BLaER1 (cell line): ENCODE data around the gene CYP4V2.
"Not testable (repeated sequence)": the region's sequence is repeated elsewhere in the genome, so short reads cannot be mapped to it uniquely, and the experiment has no call there.

Experiments
- H3K27ac ChIP-seq: shearing (Covaris generic); formaldehyde crosslinking; 2 replicates; pipeline ENCODE4 v1.8.1; 2022
- H3K27me3 ChIP-seq: shearing (Covaris generic); formaldehyde crosslinking; 2 replicates; pipeline ENCODE4 v1.8.1; 2022
- H3K36me3 ChIP-seq: shearing (Covaris generic); formaldehyde crosslinking; 2 replicates; pipeline ENCODE4 v1.8.1; 2022
- H3K4me1 ChIP-seq: shearing (Covaris generic); formaldehyde crosslinking; 2 replicates; pipeline ENCODE4 v1.8.1; 2022
- H3K4me2 ChIP-seq: shearing (Covaris generic); formaldehyde crosslinking; 2 replicates; pipeline ENCODE4 v1.8.1; 2022
- H3K4me3 ChIP-seq: shearing (Covaris generic); formaldehyde crosslinking; 2 replicates; pipeline ENCODE4 v1.8.1; 2022
- H3K9ac ChIP-seq: shearing (Covaris generic); formaldehyde crosslinking; 2 replicates; pipeline ENCODE4 v1.8.1; 2022
- H3K9me3 ChIP-seq: shearing (Covaris generic); formaldehyde crosslinking; 2 replicates; pipeline ENCODE4 v1.8.1; 2022
- H4K20me1 ChIP-seq: shearing (Covaris generic); formaldehyde crosslinking; 2 replicates; pipeline ENCODE4 v1.8.1; 2022
- Cebpa-rat ChIP-seq: shearing (Covaris generic); IDR thresholded peaks from 2 replicates; pipeline ENCODE4 v1.8.1; 2022

The CYP4V2 gene

GRCh38 chr4:186227744-186228513 lies 36.6 kb downstream of the CYP4V2 start:
- peaks cover 40% of the 10 kb centered on the region for H3K9me3 ChIP-seq
- no peak overlapping the region for H3K4me2 ChIP-seq
- no peak for TF ChIP-seq Cebpa-rat
- H3K36me3 ChIP-seq = no peaks in the 10 kb centered on the region
- no peak overlapping the region for H3K9ac ChIP-seq
- H4K20me1 ChIP-seq = no peaks in the 10 kb centered on the region
- H3K27ac ChIP-seq = no peak overlapping the region
- no peak overlapping the region for H3K4me3 ChIP-seq
- H3K27me3 ChIP-seq = no peaks in the 10 kb centered on the region
- H3K4me1 ChIP-seq = no peaks in the 10 kb centered on the region

- H3K4me2 ChIP-seq = no peak overlapping the region
- H3K4me1 ChIP-seq = no peaks in the 10 kb centered on the region
- peaks cover 37% of the 10 kb centered on the region for H3K9me3 ChIP-seq
- no peaks in the 10 kb centered on the region for H3K27me3 ChIP-seq
- no peak for TF ChIP-seq Cebpa-rat
- no peak overlapping the region for H3K4me3 ChIP-seq
- H3K9ac ChIP-seq = no peak overlapping the region
- H3K27ac ChIP-seq = no peak overlapping the region
- H4K20me1 ChIP-seq = no peaks in the 10 kb centered on the region
- no peaks in the 10 kb centered on the region for H3K36me3 ChIP-seq
These were observed 37.1 kb downstream of the CYP4V2 start for GRCh38 chr4:186228514-186228894.

- no peak overlapping the region for H3K4me2 ChIP-seq
- no peak overlapping the region for H3K4me3 ChIP-seq
- no peaks in the 10 kb centered on the region for H4K20me1 ChIP-seq
- no peak overlapping the region for H3K9ac ChIP-seq
- H3K4me1 ChIP-seq = no peaks in the 10 kb centered on the region
- TF ChIP-seq Cebpa-rat = no peak
- H3K9me3 ChIP-seq = no peaks in the 10 kb centered on the region
- no peaks in the 10 kb centered on the region for H3K27me3 ChIP-seq
- H3K36me3 ChIP-seq = no peaks in the 10 kb centered on the region
- no peak overlapping the region for H3K27ac ChIP-seq
These were observed 43.0 kb downstream of the CYP4V2 start for GRCh38 chr4:186234367-186234766.

- Histone ChIP-seq H3K36me3 (no peaks in the 10 kb centered on the region), H4K20me1 (no peaks in the 10 kb centered on the region), H3K27ac (no peak overlapping the region), H3K9me3 (no peaks in the 10 kb centered on the region), H3K4me1 (no peaks in the 10 kb centered on the region), H3K27me3 (no peaks in the 10 kb centered on the region), H3K4me2 (no peak overlapping the region), H3K9ac (no peak overlapping the region), H3K4me3 (no peak overlapping the region)
- TF ChIP-seq Cebpa-rat = no peak
These were observed 44.8 kb downstream of the CYP4V2 start for GRCh38 chr4:186236126-186236525.

GRCh38 chr4:186240452-186240847 lies 49.1 kb downstream of the CYP4V2 start:
- Histone ChIP-seq H3K27me3 (no peaks in the 10 kb centered on the region), H3K36me3 (no peaks in the 10 kb centered on the region), H3K4me3 (no peak overlapping the region), H3K27ac (no peak overlapping the region), H3K9ac (no peak overlapping the region), H3K4me2 (no peak overlapping the region), H3K4me1 (no peaks in the 10 kb centered on the region), H3K9me3 (peaks cover 9% of the 10 kb centered on the region; the same call in 1 of the 2 replicates), H4K20me1 (no peaks in the 10 kb centered on the region)
- TF ChIP-seq Cebpa-rat = no peak

GRCh38 chr4:186240848-186241491 lies 49.6 kb downstream of the CYP4V2 start:
- no peaks in the 10 kb centered on the region for H3K27me3 ChIP-seq
- no peaks in the 10 kb centered on the region for H4K20me1 ChIP-seq
- no peaks in the 10 kb centered on the region for H3K4me1 ChIP-seq
- H3K36me3 ChIP-seq = no peaks in the 10 kb centered on the region
- no peak overlapping the region for H3K27ac ChIP-seq
- no peak overlapping the region for H3K4me2 ChIP-seq
- H3K9me3 ChIP-seq = peaks cover 9% of the 10 kb centered on the region; the same call in 1 of the 2 replicates
- no peak overlapping the region for H3K4me3 ChIP-seq
- no peak for TF ChIP-seq Cebpa-rat
- H3K9ac ChIP-seq = no peak overlapping the region

- Histone ChIP-seq H3K4me3 (no peak overlapping the region), H3K9ac (no peak overlapping the region), H3K4me2 (no peak overlapping the region), H3K27ac (no peak overlapping the region), H3K4me1 (no peaks in the 10 kb centered on the region), H4K20me1 (no peaks in the 10 kb centered on the region), H3K36me3 (no peaks in the 10 kb centered on the region), H3K27me3 (no peaks in the 10 kb centered on the region), H3K9me3 (peaks cover 9% of the 10 kb centered on the region; the same call in 1 of the 2 replicates)
- no peak for TF ChIP-seq Cebpa-rat
These were observed 50.2 kb downstream of the CYP4V2 start for GRCh38 chr4:186241616-186242015.

- H3K4me2 ChIP-seq, H3K36me3 ChIP-seq, H3K27ac ChIP-seq, H3K27me3 ChIP-seq, H3K9ac ChIP-seq, H3K4me3 ChIP-seq, H4K20me1 ChIP-seq, H3K9me3 ChIP-seq, H3K4me1 ChIP-seq: not testable (repeated sequence)
These were observed 50.7 kb downstream of the CYP4V2 start for GRCh38 chr4:186242031-186242430.

- Histone ChIP-seq H3K4me2 (no peak overlapping the region), H3K4me1 (no peaks in the 10 kb centered on the region), H3K9ac (no peak overlapping the region), H3K4me3 (no peak overlapping the region), H3K9me3 (peaks cover 9% of the 10 kb centered on the region; the same call in 1 of the 2 replicates), H3K36me3 (no peaks in the 10 kb centered on the region), H3K27ac (no peak overlapping the region), H4K20me1 (no peaks in the 10 kb centered on the region), H3K27me3 (no peaks in the 10 kb centered on the region)
- TF ChIP-seq Cebpa-rat = no peak
These were observed 52.0 kb downstream of the CYP4V2 start for GRCh38 chr4:186243331-186243730.

GRCh38 chr4:186244835-186245234 lies 53.5 kb downstream of the CYP4V2 start:
- Histone ChIP-seq H3K9ac (no peak overlapping the region), H3K27ac (no peak overlapping the region), H4K20me1 (no peaks in the 10 kb centered on the region), H3K4me2 (no peak overlapping the region), H3K9me3 (peaks cover 9% of the 10 kb centered on the region; the same call in 1 of the 2 replicates), H3K4me3 (no peak overlapping the region), H3K27me3 (no peaks in the 10 kb centered on the region), H3K36me3 (no peaks in the 10 kb centered on the region), H3K4me1 (no peaks in the 10 kb centered on the region)
- TF ChIP-seq Cebpa-rat = no peak

GRCh38 chr4:186247062-186247752 lies 55.8 kb downstream of the CYP4V2 start:
- H3K27ac ChIP-seq, H3K4me3 ChIP-seq, H3K9ac ChIP-seq: not testable (repeated sequence)

More at GRCh38 chr4:186247062-186247752, 55.8 kb downstream of the CYP4V2 start:
- H3K9me3 ChIP-seq, H3K4me2 ChIP-seq, H3K36me3 ChIP-seq, H3K4me1 ChIP-seq, H3K27me3 ChIP-seq, H4K20me1 ChIP-seq: not testable (repeated sequence)
